Gastroesophageal sphincter (tissue), 4 donors: ENCODE results near the gene PEAK1. TPM values are rescaled to one million over a fixed set of nuclear protein-coding genes. Genes with fewer than 3 reads are reported as not detected.

ENCODE experiments used
- ATAC-seq: fragments of 150-250 bp; one replicate; pipeline ENCODE4 v1.9.1; 2016; ENCODE audit warnings: mild to moderate bottlenecking, moderate library complexity
- H3K27ac ChIP-seq, 4 donors: fragments of 200-600 bp; sonication (generic) in 3 of 4; 1 replicate in 3 of 4; 2 replicates in 1 of 4; pipeline ENCODE4 v1.5.1; 2016 to 2019
- H3K27me3 ChIP-seq: fragments of 200-600 bp; sonication (generic); one replicate; pipeline ENCODE4 v1.5.1; 2019
- H3K36me3 ChIP-seq, 2 donors: fragments of 200-600 bp; sonication (generic); one replicate each; pipeline ENCODE4 v1.5.1; 2019; ENCODE audit warnings: control low read depth in 1 of 2
- H3K4me1 ChIP-seq, 3 donors: fragments of 200-600 bp; sonication (generic); 1 replicate in 2 of 3; 2 replicates in 1 of 3; pipeline ENCODE4 v1.5.1; 2016 to 2019; ENCODE audit warnings: control low read depth in 2 of 3
- H3K4me3 ChIP-seq, 2 donors: fragments of 200-600 bp; sonication (generic); one replicate each; pipeline ENCODE4 v1.5.1; 2019; ENCODE audit warnings: mild to moderate bottlenecking in 1 of 2, moderate library complexity in 1 of 2
- H3K9me3 ChIP-seq, 3 donors: fragments of 200-600 bp; sonication (generic); one replicate each; pipeline ENCODE4 v1.5.1; 2017 to 2019; ENCODE audit warnings: control low read depth in 2 of 3
- CTCF ChIP-seq, 4 experiments: fragments of 200-600 bp in 2 of 4; fragments of 450-650 bp in 2 of 4; sonication (generic) in 1 of 4; IDR thresholded peaks; one replicate each; pipeline ENCODE4 v1.5.1; 2017 to 2019; ENCODE audit warnings: antibody characterized with exemption in 4 of 4, mild to moderate bottlenecking in 2 of 4, moderate library complexity in 2 of 4
- EP300 ChIP-seq: sonication (generic); formaldehyde crosslinking; IDR thresholded peaks from one replicate; pipeline ENCODE4 v1.6.1; 2017; ENCODE audit warnings: antibody characterized with exemption, mild to moderate bottlenecking
- POLR2A ChIP-seq, 2 donors: fragments of 450-650 bp; IDR thresholded peaks; one replicate each; pipeline ENCODE4 v1.6.1; 2017; ENCODE audit warnings: antibody characterized with exemption in 2 of 2, mild to moderate bottlenecking in 2 of 2, moderate library complexity in 1 of 2
- POLR2AphosphoS5 ChIP-seq: sonication (generic); formaldehyde crosslinking; IDR thresholded peaks from one replicate; pipeline ENCODE4 v1.6.1; 2017; ENCODE audit warnings: antibody characterized with exemption
- WGBS, 2 donors: methylation state at CpG; one replicate each; pipeline ENCODE4 v1.1.5; 2018; ENCODE audit warnings: low coverage in 1 of 2; 5-methylcytosine and 5-hydroxymethylcytosine counted together
- total RNA-seq, 4 donors: library from RNA; depleted of rRNA; stranded (reverse); fragments of >200 nt; gene quantifications; one replicate each; pipeline ENCODE4 v1.1.0, GENCODE V29; 2016

PEAK1 gene
- total RNA-seq, 4 donors from 2014 or later: 59.5 to 170 (median 91.6) TPM

- H3K4me1 ChIP-seq: peaks cover 0 to 11% (median 0%) of the 10 kb centered on the region in 3 donors
- no peak for TF ChIP-seq POLR2AphosphoS5
- TF ChIP-seq POLR2A (IDR thresholded peaks at IDR 0.05): no peak
- no peak for TF ChIP-seq CTCF (IDR thresholded peaks at IDR 0.05)
- no peak for TF ChIP-seq EP300
- H3K27me3 ChIP-seq: no peaks in the 10 kb centered on the region
- H3K27ac ChIP-seq: no peak overlapping the region
- H3K4me3 ChIP-seq: no peak overlapping the region
- no peaks in the 10 kb centered on the region for H3K36me3 ChIP-seq
- H3K9me3 ChIP-seq: no peaks in the 10 kb centered on the region
- 89 to 100% methylated on average over 3 to 7 of the region's 8 CpGs for WGBS, 2 donors
- ATAC-seq: no peak
These were observed 335.5 kb downstream of the PEAK1 start for GRCh38 chr15:77084436-77084835.

- peak; percentile 98 for ATAC-seq
- H3K4me3 ChIP-seq: peak overlapping the region; percentile 1 to 37
- TF ChIP-seq CTCF (IDR thresholded peaks at IDR 0.05): no peak
- TF ChIP-seq POLR2A (IDR thresholded peaks at IDR 0.05): no peak
- TF ChIP-seq EP300: no peak
- no peak for TF ChIP-seq POLR2AphosphoS5
- no peaks in the 10 kb centered on the region for H3K36me3 ChIP-seq
- H3K27ac ChIP-seq: peak overlapping the region in 2 of 4 donors; percentile 3 to 42
- no peaks in the 10 kb centered on the region for H3K9me3 ChIP-seq
- peaks cover 0 to 11% (median 0%) of the 10 kb centered on the region in 3 donors for H3K4me1 ChIP-seq
- no peaks in the 10 kb centered on the region for H3K27me3 ChIP-seq
- WGBS, 2 donors: 6 to 15% methylated on average over 9 to 10 of the region's 21 CpGs
These were observed 336.3 kb downstream of the PEAK1 start for GRCh38 chr15:77083381-77084160.

GRCh38 chr15:77081971-77082370, 337.9 kb downstream of the PEAK1 start:
- Histone ChIP-seq H3K4me3 (no peak overlapping the region), H3K27ac (no peak overlapping the region), H3K4me1 (peaks cover 0 to 11% (median 0%) of the 10 kb centered on the region in 3 donors), H3K9me3 (no peaks in the 10 kb centered on the region), H3K27me3 (no peaks in the 10 kb centered on the region), H3K36me3 (no peaks in the 10 kb centered on the region)
- no peak for TF ChIP-seq EP300
- no peak for TF ChIP-seq POLR2AphosphoS5
- no peak for TF ChIP-seq POLR2A (IDR thresholded peaks at IDR 0.05)
- TF ChIP-seq CTCF (IDR thresholded peaks at IDR 0.05): no peak
- 74% methylated on average over 3 of the region's 5 CpGs; no CpG with 5 or more reads in 1 of the 2 donors for WGBS, 2 donors
- no peak for ATAC-seq

- no peak for ATAC-seq
- 48 to 72% methylated on average over 3 to 4 of the region's 4 CpGs for WGBS, 2 donors
- H3K9me3 ChIP-seq: no peaks in the 10 kb centered on the region
- peaks cover 0 to under 1% (median 0%) of the 10 kb centered on the region in 3 donors for H3K4me1 ChIP-seq
- no peaks in the 10 kb centered on the region for H3K27me3 ChIP-seq
- H3K27ac ChIP-seq: no peak overlapping the region
- TF ChIP-seq POLR2A (IDR thresholded peaks at IDR 0.05) (no peak), POLR2AphosphoS5 (no peak), EP300 (no peak), CTCF (IDR thresholded peaks at IDR 0.05) (no peak)
- H3K36me3 ChIP-seq: no peaks in the 10 kb centered on the region
- no peak overlapping the region for H3K4me3 ChIP-seq
These were observed 343.5 kb downstream of the PEAK1 start for GRCh38 chr15:77076323-77076915.
